Stimulated activated CD4-positive, alpha-beta T cell treated with anti-CD3 and anti-CD28 coated beads, Interleukin-4, amount 100 ng/mL, for 24 hours (primary cell): Measurements from ENCODE around the gene WIPF2.

Experiments
- DNase-seq: peaks from one replicate; pipeline ENCODE4 v3.0.0-alpha.2; 2020

The WIPF2 gene

DNA sequence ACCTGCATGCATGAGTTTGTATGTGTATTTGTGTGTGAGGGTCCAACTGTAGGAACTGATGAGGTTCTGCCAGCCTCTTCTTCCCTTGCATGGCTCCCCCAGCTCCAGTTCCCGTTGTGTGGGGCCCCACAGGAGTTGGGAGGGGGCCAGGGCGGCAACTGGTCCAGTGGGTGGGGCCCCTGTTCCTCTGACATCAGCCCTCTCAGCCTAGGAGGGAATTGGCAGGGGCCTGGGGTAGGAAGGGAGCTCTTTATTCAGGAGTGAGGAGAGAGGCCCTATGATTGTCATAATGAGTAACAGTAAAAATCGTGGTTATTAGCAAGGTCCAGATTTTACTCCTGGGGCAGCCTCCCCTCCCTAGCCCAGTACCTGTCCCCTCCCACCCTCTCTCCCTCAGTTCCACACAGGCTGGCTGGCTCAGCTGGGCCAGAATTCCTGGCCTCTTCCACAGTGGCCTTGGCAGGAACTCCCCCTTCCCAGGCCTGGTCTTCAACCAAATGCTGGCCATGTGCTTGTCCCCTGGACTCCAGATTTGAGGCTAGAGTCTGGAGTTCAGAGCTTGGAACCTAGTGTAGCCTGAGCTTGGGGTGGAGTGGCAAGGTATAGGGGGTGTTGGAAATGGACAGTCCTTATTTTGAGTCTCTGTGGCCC is 108.8 kb downstream of the WIPF2 start:
- no peak for DNase-seq

DNA sequence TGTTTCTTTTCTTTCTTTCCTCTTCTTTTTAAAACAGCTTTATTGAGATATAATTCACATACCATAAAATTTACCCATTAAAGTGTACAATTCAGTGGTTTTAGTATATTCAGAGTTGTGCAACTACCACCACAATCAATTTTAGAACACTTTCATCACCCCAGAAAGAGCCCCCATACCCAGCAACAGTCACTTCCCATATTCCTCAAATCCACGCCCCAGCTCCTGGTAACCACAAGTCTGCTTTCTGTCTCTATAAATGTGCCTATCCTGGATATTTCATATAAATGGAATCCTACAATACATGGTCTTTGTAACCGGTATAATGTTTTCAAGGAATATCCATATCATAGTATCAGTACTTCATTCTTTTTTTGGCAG is 109.3 kb downstream of the WIPF2 start:
- no peak for DNase-seq

GRCh38 chr17:40329839-40330794 is 111.0 kb downstream of the WIPF2 start:
- DNase-seq = no peak

DNA sequence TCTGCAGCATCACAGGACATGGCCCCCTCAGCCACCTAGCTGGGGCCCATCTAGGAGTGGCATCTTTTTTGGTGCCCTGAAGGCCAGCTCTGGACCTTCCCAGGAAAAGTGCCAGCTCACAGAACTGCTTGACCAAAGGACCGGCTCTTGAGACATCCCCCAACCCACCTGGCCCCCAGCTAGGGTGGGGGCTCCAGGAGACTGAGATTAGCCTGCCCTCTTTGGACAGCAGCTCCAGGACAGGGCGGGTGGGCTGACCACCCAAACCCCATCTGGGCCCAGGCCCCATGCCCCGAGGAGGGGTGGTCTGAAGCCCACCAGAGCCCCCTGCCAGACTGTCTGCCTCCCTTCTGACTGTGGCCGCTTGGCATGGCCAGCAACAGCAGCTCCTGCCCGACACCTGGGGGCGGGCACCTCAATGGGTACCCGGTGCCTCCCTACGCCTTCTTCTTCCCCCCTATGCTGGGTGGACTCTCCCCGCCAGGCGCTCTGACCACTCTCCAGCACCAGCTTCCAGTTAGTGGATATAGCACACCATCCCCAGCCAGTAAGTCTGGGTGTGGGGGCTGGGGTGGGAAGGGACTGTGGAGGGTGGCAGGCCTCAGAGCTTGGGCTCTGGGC is 111.9 kb downstream of the WIPF2 start:
- DNase-seq = no peak

- DNase-seq = no peak
Measured at GRCh38 chr17:40331743-40332641, 112.9 kb downstream of the WIPF2 start.
